OCI-LY7 (cell line): Measurements from ENCODE around the gene LDB3. TPM values are rescaled to one million over a fixed set of nuclear protein-coding genes. Genes with fewer than 3 reads are reported as not detected.
A peak's percentile ranks its signal among the peaks of the same experiment; 100 is the strongest.

Source experiments
- Bru-seq: library from RNA; stranded (reverse); fragments of 400-500 nt; gene quantifications from one replicate; lab custom pipeline; 2021; lab: Mats Ljungman, UMichigan
- BruChase-seq, 2 experiments: library from RNA; stranded (reverse); fragments of 400-500 nt; gene quantifications; one replicate each; lab custom pipeline; 2021; lab: Mats Ljungman, UMichigan
- BruUV-seq: library from RNA; stranded (reverse); fragments of 400-500 nt; replicated peaks from 2 replicates; lab custom pipeline; 2021; lab: Mats Ljungman, UMichigan
- CTCF ChIA-PET: fragments of 300-600 bp; sonication (Branson Sonifier 250); formaldehyde crosslinking; loops from one replicate; lab custom pipeline; 2022; ENCODE audit warnings: antibody characterized with exemption; ENCODE audit not compliant: unreplicated experiment; lab: Charles Lee
- POLR2A ChIA-PET: fragments of 300-600 bp; sonication (Branson Sonifier 250); formaldehyde crosslinking; loops from one replicate; lab custom pipeline; 2022; ENCODE audit warnings: antibody characterized with exemption; lab: Charles Lee
- DNase-seq: peaks from one replicate; pipeline ENCODE4 v3.0.0-alpha.2; 2015; ENCODE audit warnings: low spot score
- H2AFZ ChIP-seq: fragments of 200-600 bp; sonication (generic), shearing (Covaris generic); 2 replicates; pipeline ENCODE4 v1.6.1; 2014; ENCODE audit warnings: mild to moderate bottlenecking, antibody characterized with exemption, low read length, moderate library complexity
- H3K27ac ChIP-seq: fragments of 200-600 bp; sonication (generic); 2 replicates; pipeline ENCODE4 v1.5.1; 2014; ENCODE audit warnings: mixed run types, low read depth, mild to moderate bottlenecking, moderate library complexity, low read length, inconsistent platforms; ENCODE audit not compliant: poor library complexity, severe bottlenecking
- H3K36me3 ChIP-seq: fragments of 200-600 bp; sonication (generic); 2 replicates; pipeline ENCODE4 v1.6.1; 2014; ENCODE audit warnings: mild to moderate bottlenecking, antibody characterized with exemption, low read length, moderate library complexity, mixed read lengths; ENCODE audit not compliant: insufficient read depth
- H3K4me1 ChIP-seq: fragments of 200-600 bp; sonication (generic); 2 replicates; pipeline ENCODE4 v1.5.1; 2014; ENCODE audit warnings: mild to moderate bottlenecking, low read length; ENCODE audit not compliant: insufficient read depth, poor library complexity, severe bottlenecking
- H3K4me2 ChIP-seq: fragments of 200-600 bp; sonication (generic); 2 replicates; pipeline ENCODE4 v1.6.1; 2014; ENCODE audit warnings: mild to moderate bottlenecking, low read length
- H3K4me3 ChIP-seq: fragments of 200-600 bp; sonication (generic); 2 replicates; pipeline ENCODE4 v1.5.1; 2014; ENCODE audit warnings: mild to moderate bottlenecking, low read depth, low read length; ENCODE audit not compliant: poor library complexity, severe bottlenecking
- H3K79me2 ChIP-seq: fragments of 200-600 bp; sonication (generic); 2 replicates; pipeline ENCODE4 v1.6.1; 2016; ENCODE audit warnings: low read depth, mild to moderate bottlenecking, low read length, moderate library complexity, mixed read lengths; ENCODE audit not compliant: insufficient read depth
- H3K9me2 ChIP-seq: fragments of 200-600 bp; sonication (generic); 2 replicates; pipeline ENCODE4 v1.6.1; 2016; ENCODE audit warnings: mild to moderate bottlenecking, low read length, mixed read lengths; ENCODE audit not compliant: insufficient read depth
- H3K9me3 ChIP-seq: fragments of 200-600 bp; sonication (generic); 2 replicates; pipeline ENCODE4 v1.6.1; 2014; ENCODE audit warnings: mild to moderate bottlenecking, mixed run types, low read length, mixed read lengths
- H4K20me1 ChIP-seq: fragments of 200-600 bp; sonication (generic); 2 replicates; pipeline ENCODE4 v1.6.1; 2014; ENCODE audit warnings: mild to moderate bottlenecking, antibody characterized with exemption, low read length, moderate library complexity, mixed read lengths; ENCODE audit not compliant: insufficient read depth
- EZH2phosphoT487 ChIP-seq: fragments of 200-600 bp; sonication (generic); IDR thresholded peaks from 2 replicates; pipeline ENCODE4 v1.6.1; 2018; ENCODE audit warnings: low read depth, borderline replicate concordance, mild to moderate bottlenecking, mixed run types, antibody characterized with exemption, low read length, moderate library complexity, mixed read lengths
- intact Hi-C: fragments of 100-400 bp; cut with micrococcal nuclease; formaldehyde crosslinking; loops from one replicate; pipeline ENCODE4 v1.10.0; 2022; ENCODE audit not compliant: unreplicated experiment
- long read RNA-seq: library from polyadenylated mRNA; stranded (forward); transcript quantifications from one replicate; pipeline ENCODE4 v2.0.0, GENCODE V29; 2022
- total RNA-seq, 2 experiments: library from RNA; depleted of rRNA in 1 of 2; stranded (reverse); fragments of >200 nt in 1 of 2; shearing (Covaris generic) in 1 of 2; gene quantifications; 2 replicates each; pipeline ENCODE4 v1.2.3, GENCODE V29; 2014 to 2022
- TF ChIP-seq, protein P1 (sequence below): fragments of 200-600 bp; sonication (generic); conservative IDR thresholded peaks from 2 replicates; pipeline ENCODE4 v1.5.1; 2014; ENCODE audit warnings: mild to moderate bottlenecking, antibody characterized with exemption, low read length, moderate library complexity, mixed read lengths

LDB3 gene
- total RNA-seq (2014; rRNA removed; shearing (Covaris generic)) (not detected in 2 replicates), total RNA-seq (2022) (0.08 TPM in 1 of 2 replicates, not detected in the other), Bru-seq, nascent RNA (percentile 17 among the genes with signal in this experiment), BruChase-seq, experiment 1, labeled RNA remaining after a 6-hour chase (percentile 13 among the genes with signal in this experiment), BruChase-seq, experiment 2, labeled RNA remaining after a 2-hour chase (percentile 7 among the genes with signal in this experiment)
- long read RNA-seq = 0 reads

GRCh38 chr10:86668297-86669165 lies at the start of gene LDB3:
TSS of gene LDB3 (plus strand) at chr10:86668511. CDS start at chr10:86668692, 181 bp downstream.
- BruUV-seq = no TSS peak
- ChIA-PET CTCF (interaction anchor here (0.6 kb wide), 1 partner anchor 295 kb away, joined by 6 read pairs; no protein-coding TSS in a partner anchor), POLR2A (no interaction called here)
- peaks cover 45% of the 10 kb centered on the region for H3K4me1 ChIP-seq
- DNase-seq = peak; percentile 87
- H3K27ac ChIP-seq = peak within 1 kb of the TSS; percentile 13
- H3K4me3 ChIP-seq = no peak within 1 kb of the TSS
- TF ChIP-seq, protein P1, sequence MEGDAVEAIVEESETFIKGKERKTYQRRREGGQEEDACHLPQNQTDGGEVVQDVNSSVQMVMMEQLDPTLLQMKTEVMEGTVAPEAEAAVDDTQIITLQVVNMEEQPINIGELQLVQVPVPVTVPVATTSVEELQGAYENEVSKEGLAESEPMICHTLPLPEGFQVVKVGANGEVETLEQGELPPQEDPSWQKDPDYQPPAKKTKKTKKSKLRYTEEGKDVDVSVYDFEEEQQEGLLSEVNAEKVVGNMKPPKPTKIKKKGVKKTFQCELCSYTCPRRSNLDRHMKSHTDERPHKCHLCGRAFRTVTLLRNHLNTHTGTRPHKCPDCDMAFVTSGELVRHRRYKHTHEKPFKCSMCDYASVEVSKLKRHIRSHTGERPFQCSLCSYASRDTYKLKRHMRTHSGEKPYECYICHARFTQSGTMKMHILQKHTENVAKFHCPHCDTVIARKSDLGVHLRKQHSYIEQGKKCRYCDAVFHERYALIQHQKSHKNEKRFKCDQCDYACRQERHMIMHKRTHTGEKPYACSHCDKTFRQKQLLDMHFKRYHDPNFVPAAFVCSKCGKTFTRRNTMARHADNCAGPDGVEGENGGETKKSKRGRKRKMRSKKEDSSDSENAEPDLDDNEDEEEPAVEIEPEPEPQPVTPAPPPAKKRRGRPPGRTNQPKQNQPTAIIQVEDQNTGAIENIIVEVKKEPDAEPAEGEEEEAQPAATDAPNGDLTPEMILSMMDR = no peak
- no peak for TF ChIP-seq EZH2phosphoT487
- no peaks in the 10 kb centered on the region for H3K79me2 ChIP-seq
- H3K9me2 ChIP-seq = no peaks in the 10 kb centered on the region
- no peaks in the 10 kb centered on the region for H4K20me1 ChIP-seq
- intact Hi-C loops = no loop called here
- no peaks in the 10 kb centered on the region for H3K36me3 ChIP-seq
- H3K4me2 ChIP-seq = peak within 1 kb of the TSS; percentile 21
- no peak within 1 kb of the TSS for H2AFZ ChIP-seq
- H3K9me3 ChIP-seq = no peaks in the 10 kb centered on the region

- ChIA-PET CTCF (no interaction called here), POLR2A (interaction anchor here (0.7 kb wide), 1 partner anchor 372 kb away, joined by 3 read pairs; no protein-coding TSS in a partner anchor)
- Histone ChIP-seq H3K36me3 (no peaks in the 10 kb centered on the region), H3K9me2 (no peaks in the 10 kb centered on the region), H3K4me1 (no peaks in the 10 kb centered on the region), H3K4me3 (no peak overlapping the region), H3K27ac (no peak overlapping the region), H2AFZ (no peak overlapping the region), H3K4me2 (no peak overlapping the region), H3K9me3 (no peaks in the 10 kb centered on the region), H3K79me2 (no peaks in the 10 kb centered on the region), H4K20me1 (no peaks in the 10 kb centered on the region)
- no peak for TF ChIP-seq EZH2phosphoT487
- TF ChIP-seq, protein P1 = no peak
- intact Hi-C loops = no loop called here
- no peak for DNase-seq
- no TSS peak for BruUV-seq
Observed at GRCh38 chr10:86628311-86628710, 40.0 kb upstream of the LDB3 start.
